Measurements from ENCODE around the gene ERAS.

DNA sequence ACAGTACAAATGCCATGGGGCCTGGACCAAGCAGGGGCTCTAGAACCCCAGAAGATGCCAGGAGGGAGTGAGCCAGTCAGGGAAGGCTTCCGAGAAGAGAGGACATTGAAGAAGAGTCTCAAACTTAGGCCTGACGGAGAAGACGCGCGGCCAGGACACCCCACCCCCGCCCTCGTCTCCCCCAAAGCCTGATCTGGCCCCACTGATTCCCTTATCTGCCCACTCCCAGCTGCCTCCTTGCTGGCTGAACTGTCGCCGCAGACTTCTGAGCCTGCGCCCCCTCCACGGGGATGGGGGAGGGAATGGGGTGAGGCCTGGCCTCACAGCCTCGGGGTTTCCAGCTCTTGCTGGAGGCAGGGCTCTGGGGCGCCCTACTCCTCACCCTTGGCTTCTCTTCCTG, 43.5 kb upstream of the ERAS start:
- no peak for TF ChIP-seq POLR2A (IDR thresholded peaks at IDR 0.05)
- TF ChIP-seq, protein P1, sequence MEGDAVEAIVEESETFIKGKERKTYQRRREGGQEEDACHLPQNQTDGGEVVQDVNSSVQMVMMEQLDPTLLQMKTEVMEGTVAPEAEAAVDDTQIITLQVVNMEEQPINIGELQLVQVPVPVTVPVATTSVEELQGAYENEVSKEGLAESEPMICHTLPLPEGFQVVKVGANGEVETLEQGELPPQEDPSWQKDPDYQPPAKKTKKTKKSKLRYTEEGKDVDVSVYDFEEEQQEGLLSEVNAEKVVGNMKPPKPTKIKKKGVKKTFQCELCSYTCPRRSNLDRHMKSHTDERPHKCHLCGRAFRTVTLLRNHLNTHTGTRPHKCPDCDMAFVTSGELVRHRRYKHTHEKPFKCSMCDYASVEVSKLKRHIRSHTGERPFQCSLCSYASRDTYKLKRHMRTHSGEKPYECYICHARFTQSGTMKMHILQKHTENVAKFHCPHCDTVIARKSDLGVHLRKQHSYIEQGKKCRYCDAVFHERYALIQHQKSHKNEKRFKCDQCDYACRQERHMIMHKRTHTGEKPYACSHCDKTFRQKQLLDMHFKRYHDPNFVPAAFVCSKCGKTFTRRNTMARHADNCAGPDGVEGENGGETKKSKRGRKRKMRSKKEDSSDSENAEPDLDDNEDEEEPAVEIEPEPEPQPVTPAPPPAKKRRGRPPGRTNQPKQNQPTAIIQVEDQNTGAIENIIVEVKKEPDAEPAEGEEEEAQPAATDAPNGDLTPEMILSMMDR (IDR thresholded peaks at IDR 0.05), result no peak

Data from Peyer's patch (tissue), 4 donors.